ENCODE results near the gene AGPAT2.

AGPAT2 gene

DNA sequence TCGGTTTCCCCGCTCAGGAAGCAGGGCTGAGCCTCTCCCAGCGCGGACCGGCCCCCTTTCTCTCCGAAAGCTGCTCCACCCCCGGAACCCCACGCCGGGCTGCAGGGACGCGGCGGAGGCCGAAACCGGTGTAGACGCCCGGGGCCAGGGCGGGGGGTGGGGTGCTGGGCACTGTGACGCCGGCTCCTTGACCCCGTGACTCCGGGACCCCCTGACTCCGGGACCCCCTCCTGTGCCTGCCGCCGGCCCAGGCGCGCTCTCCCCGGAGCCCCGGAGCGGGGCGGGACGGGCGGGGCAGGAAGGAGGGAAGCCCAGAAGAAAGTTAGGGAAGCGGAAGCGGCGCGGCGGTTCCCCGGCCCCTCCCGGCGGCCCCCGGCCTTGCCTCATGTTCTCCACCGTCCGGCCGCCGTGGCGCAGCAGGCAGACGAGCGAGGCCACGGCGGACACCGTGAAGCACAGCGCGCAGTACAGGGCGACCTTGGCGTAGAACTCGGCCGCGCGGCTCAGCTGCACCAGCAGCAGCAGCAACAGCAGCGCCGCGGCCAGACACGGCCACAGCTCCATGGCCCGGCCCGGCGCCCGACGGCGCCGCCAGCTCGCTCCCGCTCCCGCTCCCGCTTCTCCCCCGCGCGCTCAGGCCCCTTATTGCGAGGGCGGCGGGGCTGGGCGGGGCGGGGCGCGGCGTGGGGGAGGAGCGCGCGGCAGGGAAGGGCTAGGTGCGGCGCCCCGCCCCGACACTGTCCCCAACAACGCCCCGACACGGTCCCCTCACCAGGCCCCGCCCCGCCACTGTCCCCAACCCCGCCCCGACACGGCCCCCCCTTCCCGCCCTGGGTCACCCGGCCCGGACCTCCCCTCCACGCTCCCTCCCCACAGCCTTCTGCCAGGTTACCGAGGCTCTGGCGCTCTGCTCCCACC is at the start of gene AGPAT2:
Gene AGPAT2 (minus strand): TSS at position 664 of the 918 bp plus-strand sequence. CDS start 100 bp downstream, at position 564.
- DNase-seq (ENCODE audit: low spot score): no peak

DNA sequence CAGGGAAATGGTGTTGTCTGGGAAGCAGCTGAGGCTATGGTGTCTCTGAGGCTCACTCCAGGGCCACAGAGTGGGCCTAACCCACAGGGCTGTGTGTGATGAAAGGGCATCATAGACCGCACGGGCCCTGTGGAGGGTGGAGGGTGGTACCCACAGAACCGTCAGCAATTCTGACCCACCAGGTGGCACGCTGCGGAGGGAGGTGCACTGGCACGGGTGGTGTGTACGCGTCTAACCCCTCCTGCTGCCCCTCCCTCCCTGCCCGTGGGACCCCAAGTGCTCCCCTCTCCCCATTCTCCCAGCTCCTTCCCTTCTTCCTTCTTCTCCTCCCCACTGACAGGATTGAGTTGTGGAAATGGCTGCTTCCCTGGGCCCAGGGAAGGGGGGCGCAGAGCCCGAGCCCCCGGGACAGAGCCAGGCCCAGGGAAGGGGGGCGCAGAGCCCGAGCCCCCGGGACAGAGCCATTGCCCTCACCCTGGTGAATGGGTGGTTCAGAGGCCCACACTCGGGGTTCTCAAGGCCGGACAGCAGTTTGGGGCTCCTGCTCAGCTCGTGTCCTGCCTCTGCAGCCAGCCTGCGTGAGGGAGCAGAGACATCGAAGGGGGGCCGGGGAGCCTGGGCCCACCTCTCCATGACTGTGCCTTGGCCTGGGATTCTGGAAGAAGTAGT is 48.7 kb upstream of the AGPAT2 start:
- DNase-seq (ENCODE audit: low spot score): no peak

DNA sequence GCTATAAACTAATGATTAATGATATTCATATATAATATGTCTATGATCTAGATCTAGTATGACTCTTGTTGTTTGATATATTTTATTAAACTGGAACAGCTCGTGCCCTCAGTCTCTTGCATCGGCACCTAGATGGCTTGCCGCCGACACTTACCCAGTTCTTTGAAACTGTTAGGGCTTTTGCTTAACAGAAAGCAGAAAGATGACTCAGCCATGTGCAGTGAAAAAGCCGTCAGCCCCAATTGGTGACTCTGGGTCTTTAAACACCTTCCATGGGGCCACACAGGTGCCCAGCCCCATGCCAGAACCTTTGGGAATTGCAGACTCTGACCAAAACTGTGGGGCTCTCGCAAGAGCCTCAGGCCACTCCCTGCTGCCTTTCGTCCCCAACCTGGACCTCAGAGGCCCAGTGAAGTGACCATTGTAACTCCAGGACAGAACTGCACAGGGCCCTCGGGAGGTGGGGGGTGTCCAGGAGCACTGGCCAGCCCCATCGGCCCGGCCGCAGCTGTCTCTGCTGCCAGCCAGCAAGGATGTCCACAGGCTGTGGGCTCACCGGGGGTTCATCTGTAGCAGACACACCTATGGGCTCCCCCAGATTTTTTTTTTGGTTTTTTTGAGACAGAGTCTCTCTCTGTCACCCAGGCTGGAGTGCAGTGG is 47.7 kb upstream of the AGPAT2 start:
- DNase-seq (ENCODE audit: low spot score): no peak

DNA sequence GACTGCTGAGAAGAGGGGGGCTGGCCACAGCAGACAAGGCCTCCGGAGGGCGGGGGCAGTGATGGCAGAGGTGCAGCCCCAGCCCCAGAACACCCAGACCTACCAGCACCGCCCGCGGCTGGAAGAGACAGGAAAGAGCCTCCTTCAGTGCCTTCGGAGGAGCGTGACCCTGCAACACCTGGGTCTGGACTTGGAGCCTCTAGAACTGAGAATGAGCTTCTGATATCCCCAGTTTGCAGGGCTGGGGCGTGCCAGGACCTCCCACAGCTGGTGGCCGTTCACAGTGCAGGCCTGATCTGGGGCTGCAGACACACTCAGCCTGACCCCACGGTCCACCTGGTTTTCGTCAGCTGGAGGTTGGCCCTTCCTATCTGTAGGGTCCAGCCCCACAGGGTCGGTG is 46.4 kb upstream of the AGPAT2 start:
- DNase-seq (ENCODE audit: low spot score): no peak

DNA sequence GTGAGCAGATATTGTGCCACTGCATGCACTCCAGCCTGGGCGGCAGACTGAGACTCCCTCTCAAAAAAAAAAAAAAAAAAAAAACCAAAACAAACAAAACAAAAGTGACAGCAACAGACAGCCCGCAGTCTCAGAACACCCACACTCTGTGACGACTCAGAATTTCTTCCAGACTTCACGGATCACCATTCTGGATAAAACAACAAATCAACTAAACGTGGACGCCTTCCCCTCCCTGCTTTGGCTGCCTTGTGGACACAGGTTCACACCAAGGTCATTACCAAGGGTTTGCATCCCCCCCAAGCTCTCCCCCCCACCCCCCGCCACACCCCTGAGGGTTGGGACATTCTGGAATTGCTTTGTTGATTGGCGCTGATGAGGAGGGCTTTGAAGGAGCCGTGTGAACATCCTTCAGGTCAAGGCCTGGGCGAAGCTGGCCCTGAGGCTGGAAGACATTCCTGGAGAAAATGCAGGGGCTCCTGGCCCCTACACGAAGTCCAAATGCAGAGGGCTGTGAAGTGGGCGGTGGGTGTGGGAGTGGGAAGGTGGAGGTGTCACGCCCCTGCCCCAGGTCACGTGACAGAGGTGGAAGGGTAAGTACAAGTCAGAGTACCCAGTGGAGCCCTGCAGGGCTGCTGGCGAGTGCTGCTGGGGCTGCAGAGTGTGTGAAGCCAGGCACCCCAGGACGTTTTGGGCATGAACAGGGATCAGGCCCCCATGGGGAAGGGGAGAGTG is 45.4 kb upstream of the AGPAT2 start:
- no peak for DNase-seq (ENCODE audit: low spot score)

- no peak for DNase-seq (ENCODE audit: low spot score)
Measured at GRCh38 chr9:136729926-136730325, 42.7 kb upstream of the AGPAT2 start.

GRCh38 chr9:136729144-136729543 is 41.9 kb upstream of the AGPAT2 start:
- DNase-seq (ENCODE audit: low spot score): no peak

DNA sequence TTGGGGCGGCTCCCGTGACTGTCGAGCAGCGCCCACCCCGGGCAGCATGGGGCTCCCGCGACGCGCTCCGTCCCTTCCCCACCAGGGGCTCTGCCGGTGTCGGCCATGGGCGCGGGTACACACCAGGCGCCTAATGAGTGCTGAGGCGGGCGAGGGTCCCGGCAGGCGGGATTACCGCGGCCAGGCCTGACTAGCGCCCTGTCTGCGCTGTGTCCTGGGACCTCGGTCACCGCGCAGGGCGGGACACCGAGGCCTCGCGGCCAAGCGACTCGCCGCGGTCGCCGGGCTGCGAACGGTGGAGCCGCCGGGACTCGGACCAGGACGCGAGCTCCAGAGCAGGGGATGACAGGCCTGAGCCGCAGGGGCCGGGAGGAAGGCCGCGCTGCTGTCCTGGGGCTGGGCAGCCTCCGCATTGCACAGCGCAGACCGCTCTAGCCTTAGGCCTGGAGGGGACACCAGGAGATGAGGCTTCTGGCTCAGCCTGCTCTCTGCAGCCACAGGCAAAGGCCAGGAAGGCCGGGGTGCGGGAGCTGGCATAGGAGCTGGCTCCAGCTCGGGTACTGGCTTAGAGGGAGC is 41.4 kb upstream of the AGPAT2 start:
- no peak for DNase-seq (ENCODE audit: low spot score)

- peak; percentile 76 for DNase-seq (ENCODE audit: low spot score)
Measured at GRCh38 chr9:136728080-136728547, 40.9 kb upstream of the AGPAT2 start.

DNA sequence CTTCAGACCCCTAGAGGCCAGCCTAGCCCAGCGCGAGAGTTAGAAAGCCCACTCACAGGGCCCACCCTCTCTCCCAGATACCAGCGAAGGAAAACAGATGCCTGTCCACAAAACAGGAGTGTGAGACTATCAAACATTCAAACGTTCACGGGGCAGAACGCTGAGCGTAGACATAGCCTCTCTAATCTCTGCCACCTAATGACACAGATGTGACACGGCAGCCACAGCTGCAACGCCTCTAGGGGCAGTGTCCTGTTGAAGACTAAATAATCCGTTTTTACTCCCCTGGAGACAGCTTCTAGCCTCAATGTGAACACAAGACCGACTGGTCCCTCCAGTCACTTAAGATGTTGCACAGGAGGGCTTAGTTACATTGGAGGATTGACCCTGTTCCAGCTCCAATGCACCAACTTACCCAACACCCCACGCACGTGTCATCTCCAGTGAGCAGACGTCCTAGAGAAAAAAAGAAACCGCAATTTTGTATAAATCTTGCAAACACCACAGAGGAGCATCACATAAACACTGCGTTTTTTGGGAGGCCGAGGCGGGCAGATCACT is 39.5 kb upstream of the AGPAT2 start:
- peak; percentile 49 for DNase-seq (ENCODE audit: low spot score)

- no peak for DNase-seq (ENCODE audit: low spot score)
Measured at GRCh38 chr9:136726118-136726517, 38.9 kb upstream of the AGPAT2 start.

DNA sequence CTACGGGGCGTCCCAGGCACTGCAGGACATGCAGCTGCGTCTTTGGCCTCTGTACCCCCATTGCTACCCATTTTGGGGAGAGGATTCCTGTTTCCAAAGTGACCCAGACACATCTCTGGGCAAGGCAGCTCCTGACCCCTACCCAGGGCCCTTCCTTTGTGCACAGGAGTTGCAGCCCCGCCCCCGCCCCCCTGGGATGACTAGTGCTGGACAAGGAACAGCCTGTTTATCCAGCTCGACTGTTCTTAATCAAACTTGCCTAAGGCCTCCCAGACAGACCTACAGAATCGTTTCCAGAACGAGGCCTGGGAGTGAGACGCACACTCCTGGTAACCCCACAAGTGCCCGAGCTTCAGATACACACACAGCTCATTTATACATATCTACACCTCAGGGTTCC is 38.4 kb upstream of the AGPAT2 start:
- no peak for DNase-seq (ENCODE audit: low spot score)

- no peak for DNase-seq (ENCODE audit: low spot score)
Measured at GRCh38 chr9:136724772-136725171, 37.5 kb upstream of the AGPAT2 start.

- DNase-seq (ENCODE audit: low spot score): no peak
Measured at GRCh38 chr9:136723989-136724388, 36.7 kb upstream of the AGPAT2 start.

DNA sequence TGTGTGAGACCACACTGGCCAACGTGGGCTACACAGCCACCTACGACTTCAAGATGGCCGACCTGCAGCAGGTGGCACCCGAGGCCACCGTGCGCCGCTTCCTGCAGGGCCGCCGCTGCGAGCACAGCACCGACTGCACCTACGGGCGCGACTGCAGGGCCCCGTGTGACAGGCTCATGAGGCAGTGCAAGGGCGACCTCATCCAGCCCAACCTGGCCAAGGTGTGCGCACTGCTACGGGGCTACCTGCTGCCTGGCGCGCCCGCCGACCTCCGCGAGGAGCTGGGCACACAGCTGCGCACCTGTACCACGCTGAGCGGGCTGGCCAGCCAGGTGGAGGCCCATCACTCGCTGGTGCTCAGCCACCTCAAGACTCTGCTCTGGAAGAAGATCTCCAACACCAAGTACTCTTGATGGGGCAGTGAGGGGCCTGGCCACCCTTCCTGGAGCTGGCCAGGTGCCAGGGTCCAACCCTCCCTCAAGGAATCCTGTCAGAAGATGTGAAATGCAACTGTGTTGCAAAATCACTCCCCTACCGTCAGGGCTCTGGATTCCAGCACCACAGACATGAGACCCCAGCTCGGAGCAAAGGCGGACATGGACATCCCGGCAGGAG is 36.2 kb upstream of the AGPAT2 start:
- DNase-seq (ENCODE audit: low spot score): no peak

DNA sequence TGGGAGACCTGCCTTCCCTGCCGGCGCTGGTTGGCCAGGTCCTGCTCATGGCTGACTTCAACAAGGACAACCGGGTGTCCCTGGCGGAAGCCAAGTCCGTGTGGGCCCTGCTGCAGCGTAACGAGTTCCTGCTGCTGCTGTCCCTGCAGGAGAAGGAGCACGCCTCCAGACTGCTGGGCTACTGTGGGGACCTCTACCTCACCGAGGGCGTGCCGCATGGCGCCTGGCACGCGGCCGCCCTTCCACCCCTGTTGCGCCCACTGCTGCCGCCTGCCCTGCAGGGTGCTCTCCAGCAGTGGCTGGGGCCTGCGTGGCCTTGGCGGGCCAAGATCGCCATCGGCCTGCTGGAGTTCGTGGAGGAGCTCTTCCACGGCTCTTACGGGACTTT is 35.7 kb upstream of the AGPAT2 start:
- DNase-seq (ENCODE audit: low spot score): no peak

DNA sequence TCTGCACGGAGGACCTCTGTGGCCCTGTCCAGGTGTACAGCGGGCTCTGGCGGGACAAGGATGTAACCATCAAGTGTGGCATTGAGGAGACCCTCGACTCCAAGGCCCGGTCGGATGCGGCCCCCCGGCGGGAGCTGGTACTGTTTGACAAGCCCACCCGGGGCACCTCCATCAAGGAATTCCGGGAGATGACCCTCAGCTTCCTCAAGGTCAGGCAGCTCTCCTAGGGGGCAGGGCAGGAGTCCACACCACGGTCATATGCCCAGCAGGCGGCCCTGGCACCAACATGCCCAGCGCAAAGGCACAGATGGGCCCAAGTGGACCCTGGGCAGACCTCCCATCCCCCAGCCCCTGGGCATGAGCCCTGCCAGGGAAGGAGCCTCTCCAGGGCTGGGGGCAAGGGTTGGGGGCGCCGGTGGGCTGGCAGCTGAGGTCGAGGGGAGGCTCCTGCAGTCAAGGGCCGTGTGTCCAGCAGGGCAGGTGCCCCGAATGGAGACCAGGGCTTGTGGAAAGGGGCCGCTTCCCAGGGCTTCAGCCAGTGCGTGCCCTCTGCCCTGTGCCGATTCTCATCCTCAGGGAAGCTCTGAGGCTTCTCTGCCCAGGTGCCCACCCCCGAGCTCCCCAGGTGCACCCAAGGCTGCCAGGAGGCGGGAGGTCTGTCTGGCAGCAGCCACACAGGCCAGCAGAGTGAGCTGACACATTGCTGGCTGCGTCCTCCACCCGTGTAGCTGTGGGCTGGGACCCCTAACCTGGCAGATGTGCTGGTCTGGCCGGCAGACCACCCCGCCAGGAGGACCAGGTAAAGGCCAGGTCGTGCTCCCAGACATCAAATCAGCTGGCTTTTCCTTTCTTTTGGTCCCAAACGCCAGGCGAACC is 35.1 kb upstream of the AGPAT2 start:
- no peak for DNase-seq (ENCODE audit: low spot score)

DNA sequence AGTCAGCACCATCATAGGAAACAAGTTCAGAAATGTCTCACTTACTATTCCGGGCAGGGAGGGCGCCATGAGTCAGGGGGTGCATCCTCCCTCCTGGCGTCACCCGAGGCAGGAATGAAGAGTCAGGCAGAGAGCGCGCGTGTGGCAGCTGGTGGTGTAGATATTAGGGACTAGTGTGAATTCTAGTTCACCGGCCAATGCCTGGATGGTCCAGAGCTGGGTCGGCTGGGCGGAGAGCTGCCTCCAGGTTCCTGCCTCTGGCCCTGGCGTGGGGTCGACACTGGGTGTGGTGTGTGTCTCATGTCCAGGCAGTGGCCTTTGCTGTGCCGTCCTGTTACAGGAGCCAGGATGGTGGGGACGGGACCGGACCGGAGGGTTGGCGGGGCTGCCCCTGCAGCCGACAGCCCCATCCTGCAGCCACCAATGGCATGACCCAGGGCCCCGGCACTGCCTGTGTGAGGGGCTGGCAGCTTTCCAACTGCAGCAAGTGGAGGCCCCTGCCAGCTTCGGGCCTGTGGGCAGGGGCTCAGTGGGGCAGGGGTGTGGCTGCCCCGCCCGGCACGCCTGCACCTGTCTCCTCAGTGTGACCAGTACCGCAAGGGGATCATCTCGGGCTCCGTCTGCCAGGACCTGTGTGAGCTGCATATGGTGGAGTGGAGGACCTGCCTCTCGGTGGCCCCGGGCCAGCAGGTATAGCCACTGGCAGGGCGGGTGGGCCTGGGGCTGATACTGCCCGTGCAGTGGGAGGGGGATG is 34.3 kb upstream of the AGPAT2 start:
- no peak for DNase-seq (ENCODE audit: low spot score)

- no peak for DNase-seq (ENCODE audit: low spot score)
Measured at GRCh38 chr9:136720898-136721338, 33.7 kb upstream of the AGPAT2 start.

All from hematopoietic multipotent progenitor cell treated with erythropoietin and hydrocortisone succinate and interleukin-3 and kit ligand, for 17 days (in vitro differentiated cells).